IPS-18a (cell line): ENCODE results near the gene SMARCD1.

Source experiments
- H3K27ac ChIP-seq: one replicate; pipeline ENCODE4 v1.5.1; 2013; ENCODE audit warnings: low read length
- H3K27me3 ChIP-seq: one replicate; pipeline ENCODE4 v1.6.1; 2013; ENCODE audit warnings: mild to moderate bottlenecking, low read length; ENCODE audit not compliant: control insufficient read depth, insufficient read depth
- H3K36me3 ChIP-seq: one replicate; pipeline ENCODE4 v1.6.1; 2013; ENCODE audit warnings: low read depth, low read length; ENCODE audit not compliant: control insufficient read depth
- H3K4me1 ChIP-seq: one replicate; pipeline ENCODE4 v1.6.1; 2013; ENCODE audit warnings: low read depth, low read length; ENCODE audit not compliant: control insufficient read depth
- H3K4me3 ChIP-seq: one replicate; pipeline ENCODE4 v1.5.1; 2013; ENCODE audit warnings: low read length
- H3K9ac ChIP-seq: one replicate; pipeline ENCODE4 v1.6.1; 2013; ENCODE audit warnings: mild to moderate bottlenecking, low read length, moderate library complexity
- H3K9me3 ChIP-seq: one replicate; pipeline ENCODE4 v1.6.1; 2013; ENCODE audit warnings: low read depth, low read length; ENCODE audit not compliant: control insufficient read depth

Gene SMARCD1

GRCh38 chr12:50101663-50102062 lies 16.5 kb downstream of the SMARCD1 start:
- H3K36me3 ChIP-seq, result peaks cover 48% of the 10 kb centered on the region
- no peak overlapping the region for H3K9ac ChIP-seq
- no peak overlapping the region for H3K27ac ChIP-seq
- H3K4me1 ChIP-seq, result peaks cover 13% of the 10 kb centered on the region
- no peaks in the 10 kb centered on the region for H3K9me3 ChIP-seq
- H3K4me3 ChIP-seq, result no peak overlapping the region
- H3K27me3 ChIP-seq, result no peaks in the 10 kb centered on the region

- Histone ChIP-seq H3K4me1 (peaks cover 13% of the 10 kb centered on the region), H3K36me3 (peaks cover 43% of the 10 kb centered on the region), H3K4me3 (no peak overlapping the region), H3K27ac (no peak overlapping the region), H3K9me3 (no peaks in the 10 kb centered on the region), H3K27me3 (no peaks in the 10 kb centered on the region), H3K9ac (no peak overlapping the region)
These were observed 17.0 kb downstream of the SMARCD1 start for GRCh38 chr12:50102131-50102531.

- Histone ChIP-seq H3K36me3 (peaks cover 38% of the 10 kb centered on the region), H3K9me3 (no peaks in the 10 kb centered on the region), H3K27me3 (no peaks in the 10 kb centered on the region), H3K4me3 (no peak overlapping the region), H3K4me1 (peaks cover 13% of the 10 kb centered on the region), H3K27ac (no peak overlapping the region), H3K9ac (no peak overlapping the region)
These were observed 17.6 kb downstream of the SMARCD1 start for GRCh38 chr12:50102646-50103309.

- Histone ChIP-seq H3K36me3 (peaks cover 32% of the 10 kb centered on the region), H3K27ac (no peak overlapping the region), H3K27me3 (no peaks in the 10 kb centered on the region), H3K9me3 (no peaks in the 10 kb centered on the region), H3K4me1 (peaks cover 13% of the 10 kb centered on the region), H3K9ac (no peak overlapping the region), H3K4me3 (no peak overlapping the region)
These were observed 18.2 kb downstream of the SMARCD1 start for GRCh38 chr12:50103351-50103750.

GRCh38 chr12:50103767-50104321 lies 18.7 kb downstream of the SMARCD1 start, which contains the start of gene GPD1:
TSS of gene GPD1 (plus strand) at chr12:50104008. CDS start at chr12:50104051, 43 bp downstream.
- Histone ChIP-seq H3K9me3 (no peaks in the 10 kb centered on the region), H3K4me1 (peaks cover 13% of the 10 kb centered on the region), H3K36me3 (peaks cover 27% of the 10 kb centered on the region), H3K4me3 (no peak within 1 kb of the TSS), H3K9ac (no peak within 1 kb of the TSS), H3K27ac (no peak within 1 kb of the TSS), H3K27me3 (no peaks in the 10 kb centered on the region)

- Histone ChIP-seq H3K27ac (no peak overlapping the region), H3K9ac (no peak overlapping the region), H3K4me3 (no peak overlapping the region)
These were observed 19.6 kb downstream of the SMARCD1 start for GRCh38 chr12:50104417-50105366.

GRCh38 chr12:50105913-50106450 lies 20.8 kb downstream of the SMARCD1 start:
- H3K36me3 ChIP-seq, result peaks cover 8% of the 10 kb centered on the region
- no peak overlapping the region for H3K4me3 ChIP-seq
- no peak overlapping the region for H3K27ac ChIP-seq
- H3K9me3 ChIP-seq, result no peaks in the 10 kb centered on the region
- H3K27me3 ChIP-seq, result no peaks in the 10 kb centered on the region
- H3K4me1 ChIP-seq, result peaks cover 24% of the 10 kb centered on the region
- no peak overlapping the region for H3K9ac ChIP-seq

More at GRCh38 chr12:50104417-50105366, 19.6 kb downstream of the SMARCD1 start:
- no peaks in the 10 kb centered on the region for H3K9me3 ChIP-seq
- peaks cover 13% of the 10 kb centered on the region for H3K4me1 ChIP-seq
- no peaks in the 10 kb centered on the region for H3K27me3 ChIP-seq
- H3K36me3 ChIP-seq, result peaks cover 18% of the 10 kb centered on the region

- Histone ChIP-seq H3K9me3 (no peaks in the 10 kb centered on the region), H3K27ac (no peak overlapping the region), H3K27me3 (no peaks in the 10 kb centered on the region), H3K9ac (no peak overlapping the region), H3K4me1 (peaks cover 24% of the 10 kb centered on the region), H3K4me3 (no peak overlapping the region), H3K36me3 (peaks cover 5% of the 10 kb centered on the region)
These were observed 21.8 kb downstream of the SMARCD1 start for GRCh38 chr12:50106907-50107306.

- Histone ChIP-seq H3K27me3 (no peaks in the 10 kb centered on the region), H3K9me3 (no peaks in the 10 kb centered on the region), H3K9ac (no peak overlapping the region), H3K4me1 (peaks cover 23% of the 10 kb centered on the region), H3K4me3 (no peak overlapping the region), H3K36me3 (no peaks in the 10 kb centered on the region), H3K27ac (no peak overlapping the region)
These were observed 22.5 kb downstream of the SMARCD1 start for GRCh38 chr12:50107416-50108268.

- Histone ChIP-seq H3K9ac (no peak overlapping the region), H3K27me3 (no peaks in the 10 kb centered on the region), H3K4me1 (peaks cover 15% of the 10 kb centered on the region), H3K4me3 (no peak overlapping the region), H3K36me3 (no peaks in the 10 kb centered on the region), H3K9me3 (no peaks in the 10 kb centered on the region), H3K27ac (no peak overlapping the region)
These were observed 24.2 kb downstream of the SMARCD1 start for GRCh38 chr12:50109319-50109718.
